NCI-H345 treated with DMSO at 0.1 percent for 48 hours (cell line): ENCODE results near the gene NCAPD3.
"Not testable (repeated sequence)": the region's sequence is repeated elsewhere in the genome, so short reads cannot be mapped to it uniquely, and the experiment has no call there.

Experiments used
- DNase-seq: peaks from one replicate; lab custom pipeline; 2025; ENCODE audit not compliant: unreplicated experiment; lab: John Stamatoyannopoulos, UW

NCAPD3 gene

DNA sequence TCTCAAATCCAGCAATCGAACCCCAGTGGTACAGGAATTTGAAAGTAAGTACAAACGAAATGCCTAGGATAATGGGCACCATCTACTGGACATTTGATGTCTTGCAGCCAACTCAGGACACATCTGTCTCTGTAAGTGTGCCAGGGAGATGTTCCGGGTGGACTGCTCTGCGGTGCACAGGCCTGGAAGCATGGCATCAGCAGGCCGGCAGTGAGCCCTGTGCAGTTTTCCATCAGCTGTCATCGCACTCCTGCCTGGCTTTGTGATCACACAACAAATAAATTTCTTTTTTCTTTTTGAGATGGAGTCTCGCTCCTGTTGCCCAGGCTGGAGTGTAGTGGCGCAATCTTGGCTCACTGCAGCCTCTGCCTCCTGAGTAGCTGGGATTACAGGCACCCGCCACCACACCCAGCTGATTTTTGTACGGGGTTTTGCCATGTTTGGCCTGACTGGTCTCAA is 83.9 kb downstream of the NCAPD3 start:
- DNase-seq = peak; percentile 30

DNA sequence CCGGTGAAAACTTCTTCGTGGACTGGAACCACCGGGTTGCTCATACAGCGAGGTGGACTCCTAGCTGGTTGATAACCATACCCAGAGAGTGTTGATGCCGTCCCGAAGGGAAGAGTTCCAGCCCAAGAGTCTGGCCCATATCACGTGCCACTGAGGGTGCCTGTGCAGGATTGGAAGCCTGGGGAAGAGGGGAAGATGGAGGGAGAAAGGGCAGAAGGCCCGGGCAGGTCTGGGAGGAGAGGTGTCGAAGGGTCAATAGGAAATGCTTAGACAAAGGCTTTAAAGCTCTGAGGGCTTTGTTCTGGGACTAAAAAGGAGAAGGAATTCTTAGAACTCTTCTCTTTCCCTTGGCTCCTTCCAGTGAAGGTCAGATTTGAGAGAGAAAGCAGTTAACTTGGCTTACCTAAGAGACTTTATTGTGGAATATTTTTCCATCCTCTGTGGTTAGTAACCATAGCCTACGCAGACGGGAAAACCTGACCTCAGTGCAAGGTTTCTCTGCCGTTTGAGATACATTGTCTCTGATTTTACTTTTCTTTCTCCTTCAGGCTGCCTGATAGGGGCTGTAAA is 84.4 kb downstream of the NCAPD3 start:
- no peak for DNase-seq

DNA sequence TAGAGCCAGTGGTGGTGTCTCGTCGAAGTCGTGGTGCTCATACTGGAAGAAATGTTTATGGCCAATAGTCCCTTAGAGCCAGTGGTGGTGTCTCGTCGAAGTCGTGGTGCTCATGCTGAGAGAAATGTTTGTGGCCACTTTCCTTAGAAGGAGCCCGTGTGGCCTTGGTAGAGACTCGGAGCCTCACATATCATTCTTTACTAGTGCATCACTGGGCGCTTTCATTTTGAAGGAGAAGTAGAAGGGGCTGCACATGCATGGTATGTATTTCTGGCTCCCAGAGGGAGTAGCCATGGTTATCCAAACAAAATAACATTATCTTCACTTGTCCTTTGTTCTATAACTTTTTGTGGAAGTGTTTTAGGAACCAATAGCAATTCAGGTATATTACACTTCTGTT is 85.4 kb downstream of the NCAPD3 start:
- DNase-seq = no peak

DNA sequence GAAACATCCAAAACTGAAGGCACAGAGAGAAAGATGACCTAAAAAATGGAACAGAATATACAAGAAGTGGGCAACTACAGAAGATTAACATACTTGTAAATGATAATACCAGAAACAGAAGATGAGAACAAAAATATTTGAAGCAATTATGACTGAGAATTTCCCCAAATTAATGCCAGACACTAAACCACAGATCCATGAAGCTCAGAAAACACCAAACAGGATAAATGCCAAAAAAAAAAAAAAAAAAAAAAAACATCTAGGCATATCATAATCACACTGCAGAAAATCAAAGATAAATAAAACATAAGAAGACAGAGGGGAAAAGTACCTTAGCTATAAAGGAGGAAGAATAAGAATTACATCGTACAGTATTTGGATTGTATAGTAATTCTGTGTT is 89.6 kb downstream of the NCAPD3 start:
- DNase-seq = no peak

DNA sequence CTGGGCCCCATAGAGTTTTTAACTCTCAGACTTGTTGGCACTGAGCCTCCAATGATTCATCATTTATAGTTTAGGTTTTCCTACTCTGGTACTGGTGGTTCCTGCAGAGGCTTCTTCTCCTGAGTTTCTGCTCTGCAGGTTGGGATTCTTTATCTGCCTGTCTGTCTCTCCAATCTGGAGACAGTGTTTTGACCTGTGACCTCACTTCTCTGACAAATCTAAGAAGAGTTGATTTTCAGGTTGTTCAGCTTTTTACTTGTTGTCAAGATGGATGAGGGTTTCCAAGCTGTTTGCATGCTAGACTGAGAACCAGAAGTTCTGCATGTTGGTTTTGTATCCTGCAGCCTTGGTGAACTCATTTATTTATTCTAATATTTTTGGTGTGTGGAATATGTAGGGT is 91.0 kb downstream of the NCAPD3 start:
- no peak for DNase-seq

DNA sequence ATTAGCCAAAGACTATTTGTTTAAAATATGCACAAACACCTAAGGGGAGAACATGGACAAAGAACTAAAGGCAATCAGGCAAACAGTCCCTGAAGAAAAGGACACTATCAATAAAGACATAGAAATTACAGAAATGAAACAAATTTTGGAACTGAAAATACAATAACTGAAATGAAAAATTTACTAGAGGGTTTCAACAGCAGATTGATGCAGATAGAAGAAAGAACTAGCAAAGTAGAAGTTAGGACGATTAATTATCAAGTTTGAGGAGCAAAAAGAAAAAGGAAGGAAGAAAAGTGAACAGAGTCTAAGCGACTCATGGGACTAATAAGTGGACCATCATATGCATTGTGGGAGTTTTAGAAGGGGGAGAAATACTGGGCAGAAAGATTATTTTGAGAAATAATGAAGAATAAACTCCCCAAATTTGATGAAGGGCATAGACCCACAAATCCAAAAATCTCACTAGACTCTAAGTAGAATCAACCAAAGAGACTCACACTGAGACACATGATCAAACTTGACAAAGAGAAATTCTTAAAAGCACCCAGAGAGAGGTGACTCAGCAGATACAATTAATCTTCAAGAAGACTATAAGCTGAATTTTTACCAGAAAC is 92.0 kb downstream of the NCAPD3 start:
- no peak for DNase-seq

DNA sequence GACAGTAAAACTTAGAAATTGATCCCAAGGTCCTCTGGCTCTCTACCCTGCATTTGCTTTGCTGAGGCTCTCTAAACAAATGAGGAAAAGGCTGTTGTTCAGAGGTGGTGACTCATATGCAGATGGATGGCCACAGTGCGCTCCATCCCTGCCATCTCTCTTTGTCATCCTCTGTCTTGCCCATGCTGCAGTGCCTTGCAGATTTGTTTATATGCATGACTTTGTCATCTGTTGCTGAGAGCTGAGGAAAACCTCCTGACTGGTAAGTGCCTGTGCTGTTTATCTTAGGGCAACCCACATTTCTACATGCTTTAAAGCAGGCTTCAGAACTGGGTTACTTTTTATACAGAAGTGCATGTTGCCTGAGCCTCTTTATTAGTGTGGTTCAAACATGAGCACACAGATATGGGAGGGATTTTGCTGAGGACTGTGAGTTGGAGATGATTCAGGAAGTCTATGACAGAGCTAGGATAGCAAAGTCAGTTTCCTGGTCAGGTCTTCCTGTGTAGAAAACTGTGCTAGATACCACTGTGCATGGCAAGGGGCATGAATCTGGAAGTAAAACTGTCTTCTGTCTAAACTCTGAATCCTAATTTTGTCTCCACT is 97.4 kb downstream of the NCAPD3 start:
- DNase-seq = no peak

DNA sequence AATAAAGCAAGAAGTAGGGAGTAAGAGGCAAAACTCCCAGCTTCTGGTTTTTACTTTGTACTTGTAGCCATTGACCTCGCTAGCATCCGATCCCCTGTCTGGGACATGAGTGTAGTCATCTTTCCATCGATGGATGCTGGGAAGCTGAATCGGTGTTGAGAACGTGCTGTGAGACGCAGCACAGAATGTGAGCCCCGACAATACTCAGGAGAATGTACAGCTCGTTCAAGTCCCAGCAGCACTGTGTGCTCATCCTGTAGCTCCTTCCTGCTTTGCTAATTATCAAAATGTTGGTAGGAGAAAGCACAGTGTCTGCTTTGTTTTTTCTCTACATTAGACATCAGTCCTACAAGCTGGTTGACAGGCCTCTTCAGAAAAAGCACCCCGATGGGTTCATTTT is 98.3 kb downstream of the NCAPD3 start:
- no peak for DNase-seq

DNA sequence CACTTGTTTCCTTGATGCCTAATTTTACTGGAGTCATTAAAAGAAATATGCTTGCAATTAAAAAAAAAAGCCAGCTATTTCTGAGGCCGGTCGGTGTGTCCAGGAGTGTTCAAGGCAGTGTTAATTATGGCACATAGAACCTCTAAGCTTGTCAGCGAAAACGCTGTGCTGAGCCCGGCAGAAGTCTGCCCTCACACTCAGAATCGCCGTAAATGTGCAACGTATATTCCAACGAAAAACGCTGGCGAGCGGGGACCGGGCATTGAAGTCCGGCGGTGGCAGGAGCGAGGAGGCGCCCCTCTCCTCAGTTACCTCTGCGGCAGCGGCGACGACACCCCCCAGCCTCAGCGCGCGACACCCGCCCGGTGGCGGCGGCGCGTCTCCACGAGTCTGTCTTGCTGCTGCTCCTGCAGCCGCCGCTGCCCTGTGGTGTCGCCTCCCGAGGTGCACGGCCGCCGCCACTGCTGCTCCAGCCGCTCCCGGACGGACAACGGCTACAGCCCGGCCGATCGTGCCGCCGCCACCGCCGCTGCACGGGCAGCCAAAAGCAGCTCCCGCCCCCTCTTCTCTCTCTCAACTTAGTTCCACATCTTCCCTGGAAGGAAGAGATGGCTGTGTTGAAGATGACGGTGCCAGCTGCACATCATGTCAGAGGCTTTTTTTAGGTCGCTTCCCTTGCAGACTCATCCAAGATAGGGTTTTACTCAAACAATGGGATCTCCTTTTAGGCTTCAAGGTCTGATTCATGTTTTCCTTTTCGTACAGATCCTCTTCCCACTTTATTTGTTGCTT is 98.9 kb downstream of the NCAPD3 start:
- DNase-seq = no peak

DNA sequence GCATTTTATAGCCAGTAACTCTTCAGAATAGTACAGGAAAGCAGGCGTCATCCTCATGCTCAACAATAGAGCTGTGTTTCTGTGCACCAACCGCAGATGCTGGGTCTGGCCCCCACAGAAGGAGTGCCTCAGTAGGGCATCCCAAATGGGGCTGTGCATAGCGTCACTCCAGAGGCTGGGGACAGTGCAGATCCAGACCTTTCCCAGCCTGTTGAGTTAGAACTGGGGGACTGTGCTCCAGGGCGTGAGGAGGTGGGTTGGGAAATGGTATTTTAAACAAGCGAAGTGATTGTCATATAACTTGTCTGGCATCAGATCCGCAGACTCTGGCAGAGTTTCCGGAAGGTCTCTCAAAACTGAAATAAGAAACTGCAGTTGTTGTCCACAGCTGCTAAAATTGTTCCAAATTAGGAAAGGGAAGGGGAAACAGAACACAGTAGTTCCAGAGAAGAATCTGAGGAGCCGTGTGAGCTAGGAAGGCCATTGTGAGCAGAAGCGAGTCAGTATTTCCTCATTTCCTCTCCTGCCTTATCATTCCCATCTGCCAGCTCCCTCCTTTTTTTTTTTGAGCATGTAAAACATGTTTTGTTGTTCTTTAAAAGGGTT is 102.7 kb downstream of the NCAPD3 start:
- DNase-seq = no peak

DNA sequence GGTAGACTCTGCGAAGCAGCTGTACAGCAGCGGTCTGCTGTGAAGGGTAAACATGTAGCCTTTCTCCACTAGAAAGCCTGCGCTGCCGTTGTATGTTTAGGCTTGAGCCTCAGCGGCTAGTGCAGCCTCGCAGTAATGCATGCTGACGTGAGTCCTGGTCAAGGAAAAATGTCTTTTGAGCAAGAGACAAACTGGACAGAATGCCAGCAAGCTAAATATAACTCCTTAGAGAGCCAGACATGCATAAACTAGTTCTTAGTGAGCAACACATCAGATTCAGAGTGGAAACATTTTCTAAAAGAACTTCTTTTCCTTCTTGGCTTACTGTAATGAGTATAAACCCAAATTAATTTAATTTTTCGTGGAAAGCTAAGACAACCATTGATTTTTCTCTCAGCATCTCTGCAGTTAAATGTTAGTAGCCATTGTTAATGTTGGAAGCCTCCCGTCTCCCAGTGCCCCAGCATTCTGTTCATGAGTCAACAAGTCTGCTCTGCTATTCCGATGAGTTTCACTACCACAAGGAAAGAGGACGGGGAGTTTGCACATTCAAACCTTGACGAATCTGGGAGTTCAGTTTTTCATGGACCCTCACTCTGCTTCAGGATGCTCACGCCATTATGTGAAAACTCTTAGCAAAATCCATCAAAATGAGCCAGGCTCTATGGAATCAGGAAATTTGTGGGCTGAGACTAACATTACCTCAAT is 103.5 kb downstream of the NCAPD3 start:
- DNase-seq = no peak

DNA sequence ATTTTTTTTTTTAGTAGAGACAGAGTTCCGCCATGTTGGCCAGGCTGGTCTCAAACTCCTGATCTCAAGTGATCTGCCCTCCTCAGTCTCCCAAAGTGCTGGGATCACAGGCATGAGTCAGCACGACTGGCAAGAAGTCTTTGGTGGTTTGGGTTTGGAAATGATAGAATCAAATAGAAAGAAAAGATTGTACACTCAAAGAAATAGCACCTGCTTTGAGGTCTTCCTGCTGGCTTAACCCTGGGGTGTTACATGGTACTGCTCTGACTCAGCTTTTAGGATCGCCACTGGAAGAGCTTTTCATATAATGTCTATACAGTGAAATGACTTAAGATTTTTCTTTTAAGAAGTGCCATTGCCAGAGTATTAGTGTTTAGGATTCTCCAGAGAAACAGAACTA is 104.7 kb downstream of the NCAPD3 start:
- DNase-seq = no peak

DNA sequence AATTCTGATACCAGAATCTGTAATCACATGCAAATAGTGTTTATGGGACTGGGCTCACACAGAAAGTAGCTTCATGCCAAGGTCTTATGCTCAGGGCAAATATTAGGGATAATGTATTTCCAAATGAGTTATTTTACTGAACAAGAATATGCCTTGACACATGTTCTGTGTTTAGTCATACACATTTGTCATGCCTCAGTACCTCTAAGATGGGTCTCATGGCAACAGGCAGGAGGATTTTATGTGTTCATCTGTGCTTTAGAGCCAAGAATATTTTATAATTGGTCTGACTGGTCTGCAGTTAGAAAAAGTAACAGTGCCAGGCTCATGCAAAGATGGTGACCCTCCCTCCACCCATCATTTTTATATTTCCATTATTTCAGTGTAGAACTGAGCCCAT is 105.8 kb downstream of the NCAPD3 start:
- DNase-seq = no peak

DNA sequence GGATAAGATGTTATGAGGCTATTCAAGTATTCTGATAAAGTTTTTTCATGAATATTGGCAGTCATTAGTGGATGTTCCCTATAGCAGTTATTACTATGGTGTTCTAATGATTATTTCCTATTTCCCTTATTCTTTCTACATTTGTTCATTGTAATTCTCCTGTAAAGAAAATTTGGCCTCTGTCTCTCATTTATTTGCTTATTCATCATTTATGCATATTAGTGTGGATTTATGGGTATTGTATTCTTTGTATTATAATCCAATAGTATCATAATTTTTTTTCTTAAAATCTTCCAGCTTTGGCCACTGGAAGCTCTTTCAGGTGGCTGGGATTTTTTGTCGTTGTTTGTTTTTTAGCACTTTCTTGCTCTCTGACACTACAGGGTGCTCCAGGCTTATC is 107.6 kb downstream of the NCAPD3 start:
- DNase-seq = no peak

DNA sequence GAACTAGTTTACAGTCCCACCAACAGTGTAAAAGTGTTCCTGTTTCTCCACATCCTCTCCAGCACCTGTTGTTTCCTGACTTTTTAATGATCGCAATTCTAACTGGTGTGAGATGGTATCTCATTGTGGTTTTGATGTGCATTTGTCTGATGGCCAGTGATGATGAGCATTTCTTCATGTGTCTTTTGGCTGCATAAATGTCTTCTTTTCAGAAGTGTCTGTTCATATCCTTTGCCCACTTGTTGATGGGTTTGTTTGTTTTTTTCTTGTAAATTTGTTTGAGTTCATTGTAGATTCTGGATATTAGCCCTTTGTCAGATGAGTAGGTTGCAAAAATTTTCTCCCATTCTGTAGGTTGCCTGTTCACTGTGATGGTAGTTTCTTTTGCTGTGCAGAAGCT is 110.0 kb downstream of the NCAPD3 start:
- DNase-seq = not testable (repeated sequence)

DNA sequence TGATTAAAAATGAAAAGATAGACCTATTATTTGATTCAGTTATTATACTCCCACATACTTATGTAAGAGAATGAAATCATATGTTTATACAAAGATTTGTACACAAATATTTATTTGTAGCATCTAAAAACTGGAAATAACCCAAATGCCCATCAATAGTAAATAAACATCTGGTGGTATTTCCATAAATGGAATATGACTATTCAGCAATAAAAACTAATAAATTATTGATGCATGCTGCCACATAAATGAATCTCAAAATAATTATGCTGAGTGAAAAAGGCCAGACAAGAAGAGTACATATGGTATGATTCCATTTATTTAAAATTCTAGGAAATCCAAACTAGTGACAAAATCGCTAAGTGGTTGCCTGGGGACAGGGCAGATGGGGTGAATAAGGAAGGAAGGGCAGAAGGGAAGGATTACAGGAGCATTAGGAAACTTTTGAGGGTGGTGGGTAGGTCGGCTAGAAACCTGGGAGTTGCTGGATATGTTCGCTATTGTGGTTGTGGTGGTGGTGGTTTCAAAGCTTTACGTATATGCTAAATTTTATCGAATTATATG is 113.4 kb downstream of the NCAPD3 start:
- no peak for DNase-seq
